Psoas muscle (tissue), 8 donors: ENCODE data around the gene MAPKAP1. TPM values are rescaled to one million over a fixed set of nuclear protein-coding genes. Genes with fewer than 3 reads are reported as not detected.

Source experiments
- ATAC-seq, 4 donors: fragments of 200-7000 bp; cut with Tn5 transposase; one replicate each; pipeline ENCODE4 v1.9.1; 2020; ENCODE audit warnings: moderate library complexity in 3 of 4, mild to moderate bottlenecking in 2 of 4
- DNase-seq, 2 donors: peaks; one replicate each; pipeline ENCODE4 v3.0.0-alpha.2; 2020
- H3K27ac ChIP-seq: fragments of 200-600 bp; one replicate; pipeline ENCODE4 v1.8.0; 2022
- H3K27me3 ChIP-seq, 3 donors: fragments of 200-600 bp in 1 of 3; one replicate each; pipeline versions ENCODE4 v1.6.1 to v1.8.0; 2013 to 2022; ENCODE audit warnings: low read length in 2 of 3, mild to moderate bottlenecking in 2 of 3, moderate library complexity in 1 of 3; ENCODE audit not compliant: insufficient read depth in 3 of 3
- H3K36me3 ChIP-seq, 2 donors: fragments of 200-600 bp in 1 of 2; one replicate each; pipeline versions ENCODE4 v1.6.1 to v1.8.0; 2013 to 2022; ENCODE audit warnings: low read depth in 1 of 2, mild to moderate bottlenecking in 1 of 2, moderate library complexity in 1 of 2; ENCODE audit not compliant: insufficient read depth in 1 of 2
- H3K4me1 ChIP-seq: fragments of 200-600 bp; one replicate; pipeline ENCODE4 v1.8.0; 2022
- H3K4me3 ChIP-seq: fragments of 200-600 bp; one replicate; pipeline ENCODE4 v1.8.0; 2022; ENCODE audit warnings: mild to moderate bottlenecking
- H3K9me3 ChIP-seq: fragments of 200-600 bp; one replicate; pipeline ENCODE4 v1.8.0; 2022
- WGBS, 3 donors: extraction: QIAGEN DNeasy Blood & Tissue Kit; methylation state at CpG; one replicate each; pipeline versions ENCODE4 v1.1.6 to v1.1.7; 2013; 5-methylcytosine and 5-hydroxymethylcytosine counted together
- intact Hi-C, 2 donors: fragments of 100-400 bp; cut with DNase I; formaldehyde crosslinking; loops; one replicate each; pipeline versions ENCODE4 v1.11.0 to v1.14.2; 2022
- polyA plus RNA-seq, 3 donors: library from polyadenylated mRNA; stranded (reverse); fragments of 200-250 nt; gene quantifications; one replicate each; pipeline ENCODE4 v1.2.3, GENCODE V29; 2013
- total RNA-seq, 4 donors: library from RNA; stranded (reverse); fragmentation: NEBNext Ultra II Directional in 2 of 4; extraction: Animal tissue kit (Norgen Biotek cat#: 25700) in 2 of 4; gene quantifications; one replicate each; pipeline versions ENCODE4 v1.2.1 to v1.2.4, GENCODE V29; 2021 to 2023
- TF ChIP-seq, protein P1 (sequence below): fragments of 200-600 bp; IDR thresholded peaks from one replicate; pipeline ENCODE4 v1.8.0; 2022; ENCODE audit warnings: antibody characterized with exemption
- donor health status: healthy with polysubstance abuse.
- donor health status: DM: no; HTN: no; CAD: no; lungs with moderate emphysema.
- donor health status: Bipolar disorder and iron deficiency.
- donor health status: healthy.
- donor health status: DM: yes; HTN: yes; CAD: no.
- donor health status: DM: no; HTN: no; CAD: no.
- donor health status: DM: no; HTN: no; CAD: no.
- donor health status: DM: yes; HTN: yes; CAD: no.

Gene MAPKAP1
- total and polyA plus RNA-seq, 7 donors = 64.2 to 124 (median 90.4) TPM

DNA sequence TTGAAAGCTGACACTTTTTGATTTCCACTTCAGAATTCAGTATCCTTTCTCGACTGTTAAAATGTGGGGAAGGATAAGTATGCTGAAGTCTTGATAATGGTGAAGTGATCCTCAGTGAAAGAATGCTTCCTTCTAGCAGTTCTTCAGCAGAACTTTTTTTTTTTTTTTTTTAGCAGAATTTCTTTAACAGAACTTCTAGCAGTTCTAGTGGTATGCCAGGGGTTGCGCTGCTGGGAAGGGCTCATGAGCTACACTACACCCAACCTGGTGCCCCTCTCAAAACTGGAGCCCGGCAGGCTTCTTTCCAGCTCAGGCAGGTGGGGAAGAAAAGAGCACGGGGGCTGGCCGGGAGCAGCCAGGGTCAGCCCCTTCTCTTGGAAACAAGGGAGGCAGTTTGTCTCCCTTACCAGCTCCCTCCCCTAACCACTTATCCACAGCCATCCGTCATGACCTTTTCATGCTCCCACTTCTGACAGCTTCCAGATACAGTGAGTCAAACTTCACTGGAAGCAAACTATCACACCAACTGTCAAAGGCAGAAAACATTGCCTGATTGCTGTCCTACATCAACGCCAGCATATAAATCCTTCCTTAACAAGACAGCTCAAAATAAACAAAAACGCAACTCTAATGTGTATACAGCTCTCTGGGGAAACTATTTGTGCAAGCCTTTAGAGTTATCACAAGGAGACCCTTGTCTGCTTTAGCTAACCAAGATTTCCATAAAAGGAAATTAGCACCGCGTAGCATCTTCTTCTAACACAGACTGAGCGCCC, 233.9 kb downstream of the MAPKAP1 start:
- Histone ChIP-seq H3K4me3 (no peak overlapping the region), H3K27ac (no peak overlapping the region), H3K9me3 (no peaks in the 10 kb centered on the region), H3K4me1 (peaks cover 5% of the 10 kb centered on the region), H3K36me3 (peaks cover 0 to 12% of the 10 kb centered on the region in 2 donors), H3K27me3 (no peaks in the 10 kb centered on the region)
- TF ChIP-seq, protein P1, sequence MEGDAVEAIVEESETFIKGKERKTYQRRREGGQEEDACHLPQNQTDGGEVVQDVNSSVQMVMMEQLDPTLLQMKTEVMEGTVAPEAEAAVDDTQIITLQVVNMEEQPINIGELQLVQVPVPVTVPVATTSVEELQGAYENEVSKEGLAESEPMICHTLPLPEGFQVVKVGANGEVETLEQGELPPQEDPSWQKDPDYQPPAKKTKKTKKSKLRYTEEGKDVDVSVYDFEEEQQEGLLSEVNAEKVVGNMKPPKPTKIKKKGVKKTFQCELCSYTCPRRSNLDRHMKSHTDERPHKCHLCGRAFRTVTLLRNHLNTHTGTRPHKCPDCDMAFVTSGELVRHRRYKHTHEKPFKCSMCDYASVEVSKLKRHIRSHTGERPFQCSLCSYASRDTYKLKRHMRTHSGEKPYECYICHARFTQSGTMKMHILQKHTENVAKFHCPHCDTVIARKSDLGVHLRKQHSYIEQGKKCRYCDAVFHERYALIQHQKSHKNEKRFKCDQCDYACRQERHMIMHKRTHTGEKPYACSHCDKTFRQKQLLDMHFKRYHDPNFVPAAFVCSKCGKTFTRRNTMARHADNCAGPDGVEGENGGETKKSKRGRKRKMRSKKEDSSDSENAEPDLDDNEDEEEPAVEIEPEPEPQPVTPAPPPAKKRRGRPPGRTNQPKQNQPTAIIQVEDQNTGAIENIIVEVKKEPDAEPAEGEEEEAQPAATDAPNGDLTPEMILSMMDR = no peak
- peak in 2 of 4 donors; percentile 40 to 49 for ATAC-seq
- intact Hi-C loops = no loop called here
- no peak for DNase-seq
- WGBS, 3 donors = 58 to 67% (median 62%) methylated on average over 11 of the region's 11 CpGs

DNA sequence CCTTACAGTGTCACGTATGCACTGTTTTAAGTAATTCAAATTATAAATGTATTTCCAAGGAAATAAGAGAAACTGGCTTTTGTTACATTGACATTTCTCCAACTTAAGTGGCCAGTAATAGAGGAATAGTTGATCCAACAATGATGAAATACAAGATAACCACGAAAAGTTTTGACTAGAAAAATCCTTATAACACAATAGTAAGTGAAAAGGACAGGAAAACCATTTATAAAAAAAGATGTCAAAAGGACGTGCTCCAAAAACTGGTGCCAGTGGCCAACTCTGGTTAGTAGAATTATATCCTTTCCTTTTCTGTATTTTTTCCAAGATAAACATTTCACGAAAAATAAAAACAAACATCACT, 234.5 kb downstream of the MAPKAP1 start:
- Histone ChIP-seq H3K4me1 (peaks cover 5% of the 10 kb centered on the region), H3K9me3 (no peaks in the 10 kb centered on the region), H3K4me3 (no peak overlapping the region), H3K27me3 (no peaks in the 10 kb centered on the region), H3K36me3 (peaks cover 0 to 9% of the 10 kb centered on the region in 2 donors), H3K27ac (no peak overlapping the region)
- no peak for ATAC-seq
- intact Hi-C loops = no loop called here
- WGBS, 3 donors = 58 to 59% (median 58%) methylated on average over 4 of the region's 4 CpGs
- DNase-seq = no peak
- TF ChIP-seq, protein P1 = no peak

DNA sequence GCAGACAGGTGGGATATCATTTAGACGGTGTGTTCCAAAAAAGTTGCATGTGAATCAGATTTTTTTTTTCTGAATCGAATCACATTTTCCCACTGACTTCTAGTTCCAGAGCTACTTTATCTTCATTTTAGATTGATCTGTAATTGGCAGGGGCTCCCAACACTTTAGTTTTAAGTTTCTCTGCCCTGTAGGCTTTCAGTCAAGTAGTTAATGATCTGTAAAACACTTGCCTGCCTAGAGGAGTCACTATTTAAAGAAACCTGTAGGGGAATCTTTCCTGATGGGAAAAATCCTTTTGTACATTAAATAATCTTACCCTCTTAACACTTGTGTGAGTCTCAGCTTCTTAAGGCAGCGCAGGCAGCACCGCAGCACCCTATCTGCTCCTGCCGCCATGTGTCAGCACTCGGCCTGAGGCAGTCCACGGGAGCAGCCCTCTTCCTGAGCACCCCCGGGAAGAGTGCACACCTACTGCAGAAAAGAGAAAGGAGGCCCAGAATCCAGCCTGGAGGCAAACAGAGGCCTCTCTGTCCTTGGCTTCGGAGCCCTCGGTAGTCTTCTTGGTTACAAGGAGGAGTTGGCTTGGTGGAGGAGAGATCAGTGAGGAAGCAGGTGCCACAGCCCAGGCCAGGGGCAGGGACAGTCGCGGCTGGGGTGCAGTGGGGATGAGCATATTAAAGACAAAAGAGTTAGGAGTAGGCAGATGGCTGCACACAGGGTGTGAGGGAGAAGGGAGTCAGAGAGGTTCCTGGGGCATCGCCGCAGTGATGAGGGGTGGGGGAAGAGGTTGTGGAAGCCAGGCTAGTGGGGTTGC, 236.0 kb downstream of the MAPKAP1 start:
- H3K9me3 ChIP-seq = no peaks in the 10 kb centered on the region
- intact Hi-C loops = no loop called here
- TF ChIP-seq, protein P1 = no peak
- WGBS, 3 donors = 85 to 92% (median 86%) methylated on average over 14 of the region's 14 CpGs
- H3K36me3 ChIP-seq = peaks cover 0 to 7% of the 10 kb centered on the region in 2 donors
- no peak overlapping the region for H3K27ac ChIP-seq
- DNase-seq (no peak), ATAC-seq (peak in 1 of 4 donors; percentile 16)
- peaks cover 5% of the 10 kb centered on the region for H3K4me1 ChIP-seq
- no peak overlapping the region for H3K4me3 ChIP-seq
- H3K27me3 ChIP-seq = no peaks in the 10 kb centered on the region

DNA sequence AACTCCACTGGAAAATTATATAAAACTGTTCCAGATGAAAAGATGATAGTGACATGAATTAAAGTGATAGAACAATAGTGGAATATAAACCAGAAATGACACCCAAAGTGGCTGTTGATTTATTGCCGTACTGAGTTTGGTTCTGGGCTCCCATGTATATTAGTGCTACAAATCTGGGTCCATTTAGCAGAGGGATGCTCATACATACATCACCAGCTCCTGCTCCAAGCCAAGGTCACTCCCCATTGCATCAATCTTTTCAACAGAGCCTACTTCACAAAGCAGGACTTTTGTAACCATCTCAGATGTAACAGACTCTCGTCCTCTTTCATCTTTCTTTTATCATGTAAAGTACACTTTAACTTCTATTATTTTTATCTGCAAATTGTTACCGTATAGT, 236.8 kb downstream of the MAPKAP1 start:
- Histone ChIP-seq H3K27me3 (no peaks in the 10 kb centered on the region), H3K36me3 (peaks cover 0 to 7% of the 10 kb centered on the region in 2 donors), H3K4me1 (peaks cover 5% of the 10 kb centered on the region), H3K4me3 (no peak overlapping the region), H3K9me3 (no peaks in the 10 kb centered on the region), H3K27ac (no peak overlapping the region)
- DNase-seq (no peak), ATAC-seq (no peak)
- intact Hi-C loops = no loop called here
- 76 to 94% (median 92%) methylated on average over 3 of the region's 3 CpGs for WGBS, 3 donors
- TF ChIP-seq, protein P1 = no peak
